Common myeloid progenitor, CD34-positive (primary cell): ENCODE results near the gene LIFR.

ENCODE experiments used
- CTCF ChIA-PET: fragments of 350-600 bp; sonication (Branson Sonifier 250); formaldehyde crosslinking; loops from one replicate; lab custom pipeline; 2021; ENCODE audit warnings: antibody characterized with exemption; lab: Charles Lee
- POLR2A ChIA-PET: fragments of 350-600 bp; sonication (Branson Sonifier 250); formaldehyde crosslinking; loops from one replicate; lab custom pipeline; 2021; ENCODE audit warnings: antibody characterized with exemption; lab: Charles Lee
- DNase-seq, 3 donors: peaks; one replicate each; pipeline versions ENCODE4 v3.0.0 to v3.0.0-alpha.2; 2013
- H3K27ac ChIP-seq, 2 experiments: 1 replicate in 1 of 2; 2 replicates in 1 of 2; pipeline ENCODE4 v1.7.0; 2013; ENCODE audit warnings: inconsistent platforms in 2 of 2, low read length in 2 of 2, mild to moderate bottlenecking in 2 of 2, low read depth in 1 of 2, moderate library complexity in 1 of 2; ENCODE audit not compliant: severe bottlenecking in 2 of 2, insufficient read depth in 1 of 2, poor library complexity in 1 of 2
- H3K27me3 ChIP-seq, 5 experiments: replicated peaks in 2 of 5; 1 replicate in 3 of 5; 2 replicates in 2 of 5; pipeline versions ENCODE4 v1.6.1 to v1.7.0; 2013; ENCODE audit warnings: low read length in 4 of 5, mild to moderate bottlenecking in 2 of 5, moderate library complexity in 2 of 5, inconsistent platforms in 1 of 5; ENCODE audit not compliant: insufficient read depth in 5 of 5, control insufficient read depth in 4 of 5
- H3K36me3 ChIP-seq, 4 experiments: 1 replicate in 2 of 4; 2 replicates in 2 of 4; pipeline versions ENCODE4 v1.6.1 to v1.7.0; 2013; ENCODE audit warnings: low read length in 3 of 4, control low read depth in 1 of 4, mild to moderate bottlenecking in 1 of 4; ENCODE audit not compliant: control insufficient read depth in 4 of 4, insufficient read depth in 4 of 4
- H3K4me1 ChIP-seq, 4 experiments: 1 replicate in 3 of 4; 2 replicates in 1 of 4; pipeline versions ENCODE4 v1.6.1 to v1.7.1; 2013; ENCODE audit warnings: low read length in 3 of 4, mild to moderate bottlenecking in 3 of 4, control low read depth in 1 of 4, inconsistent platforms in 1 of 4, moderate library complexity in 1 of 4; ENCODE audit not compliant: control insufficient read depth in 4 of 4, insufficient read depth in 4 of 4; ENCODE audit errors: control extremely low read depth in 1 of 4
- H3K4me3 ChIP-seq, 7 experiments: 1 replicate in 4 of 7; 2 replicates in 3 of 7; pipeline versions ENCODE4 v1.5.1 to v1.7.0; 2013; ENCODE audit warnings: mild to moderate bottlenecking in 7 of 7, low read length in 6 of 7, moderate library complexity in 6 of 7, inconsistent platforms in 2 of 7, low read depth in 2 of 7, control low read depth in 1 of 7; ENCODE audit not compliant: insufficient read depth in 4 of 7, control insufficient read depth in 1 of 7; ENCODE audit errors: extremely low read depth in 1 of 7
- H3K9me3 ChIP-seq, 5 experiments: 1 replicate in 4 of 5; 2 replicates in 1 of 5; pipeline versions ENCODE4 v1.6.1 to v1.7.1; 2013; ENCODE audit warnings: low read length in 4 of 5, mild to moderate bottlenecking in 2 of 5, inconsistent platforms in 1 of 5, low read depth in 1 of 5, moderate library complexity in 1 of 5; ENCODE audit not compliant: control insufficient read depth in 4 of 5, insufficient read depth in 2 of 5; ENCODE audit errors: control extremely low read depth in 1 of 5
- WGBS: methylation state at CpG from one replicate; pipeline ENCODE4 v1.1.5; 2013; ENCODE audit not compliant: insufficient coverage; 5-methylcytosine and 5-hydroxymethylcytosine counted together

LIFR gene

GRCh38 chr5:38593959-38594358 is 37.5 kb upstream of the LIFR start:
- WGBS: 78% methylated on average over 6 of the region's 7 CpGs
- CTCF ChIA-PET: no interaction called here

GRCh38 chr5:38591523-38591849 is 35.0 kb upstream of the LIFR start:
- ChIA-PET POLR2A (no interaction called here), CTCF (no interaction called here)
- H3K4me3 ChIP-seq: no peak overlapping the region
- H3K4me1 ChIP-seq: no peaks in the 10 kb centered on the region
- H3K9me3 ChIP-seq: no peaks in the 10 kb centered on the region
- H3K27me3 ChIP-seq: peaks cover 0 to 36% (median 6%) of the 10 kb centered on the region in 5 experiments
- WGBS: 95% methylated on average over 2 of the region's 2 CpGs
- DNase-seq: no peak
- H3K36me3 ChIP-seq: no peaks in the 10 kb centered on the region
- no peak overlapping the region for H3K27ac ChIP-seq

More at GRCh38 chr5:38593959-38594358, 37.5 kb upstream of the LIFR start:
- Histone ChIP-seq H3K9me3 (no peaks in the 10 kb centered on the region), H3K36me3 (no peaks in the 10 kb centered on the region), H3K4me3 (no peak overlapping the region), H3K27me3 (peaks cover 0 to 36% (median 6%) of the 10 kb centered on the region in 5 experiments), H3K27ac (no peak overlapping the region), H3K4me1 (no peaks in the 10 kb centered on the region)
- POLR2A ChIA-PET: no interaction called here
- no peak for DNase-seq

- Histone ChIP-seq H3K27ac (no peak overlapping the region), H3K9me3 (no peaks in the 10 kb centered on the region), H3K4me1 (no peaks in the 10 kb centered on the region), H3K36me3 (no peaks in the 10 kb centered on the region), H3K27me3 (peaks cover 0 to 34% (median 6%) of the 10 kb centered on the region in 5 experiments), H3K4me3 (no peak overlapping the region)
- POLR2A ChIA-PET: no interaction called here
- CTCF ChIA-PET: no interaction called here
- DNase-seq: no peak
- no CpG with 5 or more reads among the region's 2 CpGs for WGBS
Observed at GRCh38 chr5:38590838-38591522, 34.5 kb upstream of the LIFR start.

GRCh38 chr5:38589629-38590028 is 33.2 kb upstream of the LIFR start:
- Histone ChIP-seq H3K27ac (no peak overlapping the region), H3K4me1 (no peaks in the 10 kb centered on the region), H3K27me3 (peaks cover 0 to 24% (median 6%) of the 10 kb centered on the region in 5 experiments), H3K9me3 (no peaks in the 10 kb centered on the region), H3K36me3 (no peaks in the 10 kb centered on the region), H3K4me3 (no peak overlapping the region)
- ChIA-PET POLR2A (interaction anchor here (1.2 kb wide), 1 partner anchor 10 kb away, joined by 3 read pairs; no protein-coding TSS in a partner anchor), CTCF (interaction anchor here (1.5 kb wide), 1 partner anchor 219 kb away, joined by 5 read pairs; no protein-coding TSS in a partner anchor)
- no peak for DNase-seq
- 100% methylated on average over 3 of the region's 4 CpGs for WGBS

- 39% methylated on average over 5 of the region's 6 CpGs for WGBS
Observed at GRCh38 chr5:38585816-38586215, 29.4 kb upstream of the LIFR start.

GRCh38 chr5:38583500-38583899 is 27.1 kb upstream of the LIFR start:
- no CpG with 5 or more reads among the region's 1 CpG for WGBS
- H3K27me3 ChIP-seq: peaks cover 0 to 32% (median 5%) of the 10 kb centered on the region in 5 experiments
- no peak overlapping the region for H3K27ac ChIP-seq
- H3K4me3 ChIP-seq: no peak overlapping the region
- H3K4me1 ChIP-seq: peaks cover 0 to 2% (median 0%) of the 10 kb centered on the region in 4 experiments
- POLR2A ChIA-PET: no interaction called here
- H3K9me3 ChIP-seq: no peaks in the 10 kb centered on the region
- no peak for DNase-seq
- CTCF ChIA-PET: no interaction called here
- no peaks in the 10 kb centered on the region for H3K36me3 ChIP-seq

More at GRCh38 chr5:38585816-38586215, 29.4 kb upstream of the LIFR start:
- POLR2A ChIA-PET: no interaction called here
- Histone ChIP-seq H3K27ac (no peak overlapping the region), H3K4me1 (peaks cover 0 to 2% (median 0%) of the 10 kb centered on the region in 4 experiments), H3K27me3 (peaks cover 0 to 23% (median 5%) of the 10 kb centered on the region in 5 experiments), H3K4me3 (no peak overlapping the region), H3K36me3 (no peaks in the 10 kb centered on the region), H3K9me3 (no peaks in the 10 kb centered on the region)
- DNase-seq: peak in 2 of 3 donors; percentile 15 to 23
- CTCF ChIA-PET: no interaction called here

GRCh38 chr5:38582975-38583319 is 26.5 kb upstream of the LIFR start:
- ChIA-PET POLR2A (no interaction called here), CTCF (no interaction called here)
- H3K9me3 ChIP-seq: no peaks in the 10 kb centered on the region

More at GRCh38 chr5:38582975-38583319, 26.5 kb upstream of the LIFR start:
- H3K4me3 ChIP-seq: no peak overlapping the region
- no peaks in the 10 kb centered on the region for H3K36me3 ChIP-seq
- peaks cover 0 to 32% (median 5%) of the 10 kb centered on the region in 5 experiments for H3K27me3 ChIP-seq
- H3K27ac ChIP-seq: no peak overlapping the region
- H3K4me1 ChIP-seq: peaks cover 0 to 2% (median 0%) of the 10 kb centered on the region in 4 experiments
- WGBS: 0% methylated on average over 2 of the region's 5 CpGs
- DNase-seq: no peak
